H1 (cell line): ENCODE measurements around the gene RNFT2. TPM values are rescaled to one million over a fixed set of nuclear protein-coding genes. Genes with fewer than 3 reads are reported as not detected.

Experiments
- CTCF ChIA-PET: fragments of 300-600 bp; sonication (Branson Sonifier 250); formaldehyde crosslinking; loops from one replicate; lab custom pipeline; 2021; ENCODE audit not compliant: partially characterized antibody; lab: Charles Lee
- POLR2A ChIA-PET: fragments of 300-600 bp; sonication (Branson Sonifier 250); formaldehyde crosslinking; loops from one replicate; lab custom pipeline; 2021; ENCODE audit warnings: inconsistent platforms; ENCODE audit not compliant: partially characterized antibody; lab: Charles Lee
- DNase-seq, 2 experiments: peaks; one replicate each; pipeline versions ENCODE4 v3.0.0 to v3.0.0-alpha.2; 2010 to 2022; ENCODE audit warnings: low spot score in 2 of 2, low read depth in 1 of 2, mixed read lengths in 1 of 2
- FAIRE-seq: peaks from 2 replicates; lab custom pipeline; 2011; peaks lifted over from hg19 to GRCh38; lab: Jason Lieb, UNC
- H2AFZ ChIP-seq: 2 replicates; pipeline ENCODE4 v1.8.1; 2012; ENCODE audit warnings: low read length, inconsistent platforms
- H2AK5ac ChIP-seq: 2 replicates; pipeline ENCODE4 v1.6.1; 2013; ENCODE audit warnings: low read depth, low read length
- H2BK120ac ChIP-seq: replicated peaks from 2 replicates; pipeline ENCODE3; 2013; ENCODE audit warnings: low read depth, low read length, inconsistent platforms
- H2BK12ac ChIP-seq: 2 replicates; pipeline ENCODE4 v1.6.1; 2013; ENCODE audit warnings: low read depth, low read length
- H2BK15ac ChIP-seq: 2 replicates; pipeline ENCODE4 v1.6.1; 2013; ENCODE audit warnings: low read length
- H2BK20ac ChIP-seq: 2 replicates; pipeline ENCODE4 v1.6.1; 2013; ENCODE audit warnings: low read length
- H2BK5ac ChIP-seq: 2 replicates; pipeline ENCODE4 v1.6.1; 2013; ENCODE audit warnings: low read depth, low read length
- H3K14ac ChIP-seq: 2 replicates; pipeline ENCODE4 v1.6.1; 2013; ENCODE audit warnings: inconsistent platforms; ENCODE audit not compliant: insufficient read length
- H3K18ac ChIP-seq: 2 replicates; pipeline ENCODE4 v1.6.1; 2013; ENCODE audit warnings: low read length; ENCODE audit errors: extremely low read depth
- H3K23ac ChIP-seq: 2 replicates; pipeline ENCODE4 v1.6.1; 2013; ENCODE audit warnings: inconsistent platforms; ENCODE audit not compliant: insufficient read length
- H3K23me2 ChIP-seq: 2 replicates; pipeline ENCODE4 v1.6.1; 2013; ENCODE audit warnings: low read depth, low read length
- H3K27ac ChIP-seq: 2 replicates; pipeline ENCODE4 v1.6.1; 2011; ENCODE audit warnings: low read depth, low read length, inconsistent platforms
- H3K27me3 ChIP-seq, 4 experiments: replicated peaks in 1 of 4; 1 replicate in 1 of 4; 2 replicates in 3 of 4; pipeline versions ENCODE4 v1.6.1 to v1.8.1; 2011 to 2013; ENCODE audit warnings: low read length in 3 of 4, mild to moderate bottlenecking in 3 of 4, inconsistent platforms in 2 of 4, mixed read lengths in 2 of 4, moderate library complexity in 1 of 4; ENCODE audit not compliant: control insufficient read depth in 3 of 4, insufficient read depth in 3 of 4; ENCODE audit errors: extremely low read depth in 1 of 4
- H3K36me3 ChIP-seq, 4 experiments: 2 replicates each; pipeline versions ENCODE4 v1.6.1 to v1.8.1; 2011 to 2013; ENCODE audit warnings: mild to moderate bottlenecking in 4 of 4, low read length in 3 of 4, moderate library complexity in 2 of 4, control low read depth in 1 of 4, inconsistent platforms in 1 of 4; ENCODE audit not compliant: insufficient read depth in 4 of 4, control insufficient read depth in 2 of 4
- H3K4ac ChIP-seq: replicated peaks from 2 replicates; pipeline ENCODE3; 2013; ENCODE audit warnings: low read length, low read depth, mixed read lengths, inconsistent platforms; ENCODE audit not compliant: insufficient read length
- H3K4me1 ChIP-seq, 4 experiments: replicated peaks in 1 of 4; 1 replicate in 1 of 4; 2 replicates in 3 of 4; pipeline versions ENCODE4 v1.6.1 to v1.8.1; 2011 to 2013; ENCODE audit warnings: low read length in 3 of 4, inconsistent platforms in 2 of 4, mixed read lengths in 1 of 4; ENCODE audit not compliant: insufficient read depth in 4 of 4, control insufficient read depth in 3 of 4
- H3K4me2 ChIP-seq, 2 experiments: 2 replicates each; pipeline versions ENCODE4 v1.6.1 to v1.8.1; 2011 to 2013; ENCODE audit warnings: low read depth in 2 of 2, low read length in 2 of 2, control low read depth in 1 of 2, inconsistent platforms in 1 of 2, mild to moderate bottlenecking in 1 of 2; ENCODE audit not compliant: insufficient read depth in 1 of 2
- H3K4me3 ChIP-seq, 4 experiments: fragments of 200-600, 300-600 bp in 1 of 4; sonication (generic), shearing (Covaris generic), sonication (Bioruptor Twin) in 1 of 4; 2 replicates each; pipeline versions ENCODE4 v1.5.1 to v1.8.1; 2011 to 2016; ENCODE audit warnings: low read length in 4 of 4, low read depth in 3 of 4, control low read depth in 2 of 4, inconsistent platforms in 2 of 4, mild to moderate bottlenecking in 2 of 4, mixed read lengths in 1 of 4, moderate library complexity in 1 of 4; ENCODE audit not compliant: insufficient read depth in 2 of 4; ENCODE audit errors: extremely low read depth in 1 of 4
- H3K56ac ChIP-seq: replicated peaks from 2 replicates; pipeline ENCODE3; 2013; ENCODE audit warnings: low read depth, mild to moderate bottlenecking, mixed read lengths, low read length, inconsistent platforms; ENCODE audit not compliant: insufficient read length
- H3K79me1 ChIP-seq: 2 replicates; pipeline ENCODE4 v1.6.1; 2013; ENCODE audit warnings: low read depth, low read length, control low read depth
- H3K79me2 ChIP-seq, 2 experiments: 2 replicates each; pipeline versions ENCODE4 v1.6.1 to v1.8.1; 2012 to 2013; ENCODE audit warnings: low read length in 2 of 2, mild to moderate bottlenecking in 2 of 2, inconsistent platforms in 1 of 2; ENCODE audit not compliant: insufficient read depth in 2 of 2, control insufficient read depth in 1 of 2
- H3K9ac ChIP-seq, 4 experiments: replicated peaks in 1 of 4; 1 replicate in 1 of 4; 2 replicates in 3 of 4; pipeline versions ENCODE4 v1.6.1 to v1.8.1; 2011 to 2013; ENCODE audit warnings: low read depth in 3 of 4, low read length in 3 of 4, control low read depth in 2 of 4, mild to moderate bottlenecking in 2 of 4, moderate library complexity in 2 of 4, inconsistent platforms in 1 of 4; ENCODE audit errors: extremely low read depth in 1 of 4
- H3K9me3 ChIP-seq, 2 experiments: 2 replicates each; pipeline versions ENCODE4 v1.6.1 to v1.8.1; 2012 to 2013; ENCODE audit warnings: mild to moderate bottlenecking in 2 of 2, moderate library complexity in 2 of 2, control low read depth in 1 of 2, inconsistent platforms in 1 of 2, low read depth in 1 of 2, low read length in 1 of 2, mixed read lengths in 1 of 2; ENCODE audit not compliant: insufficient read depth in 2 of 2
- H4K20me1 ChIP-seq, 2 experiments: replicated peaks in 1 of 2; 2 replicates each; pipeline versions ENCODE3 to v1.8.1; 2011 to 2013; ENCODE audit warnings: inconsistent platforms in 2 of 2, low read length in 2 of 2, mild to moderate bottlenecking in 1 of 2; ENCODE audit not compliant: insufficient read depth in 2 of 2, control insufficient read depth in 1 of 2
- H4K5ac ChIP-seq: 2 replicates; pipeline ENCODE4 v1.6.1; 2013; ENCODE audit warnings: low read length, low read depth, mixed read lengths, inconsistent platforms; ENCODE audit not compliant: insufficient read length
- H4K8ac ChIP-seq: 2 replicates; pipeline ENCODE4 v1.8.0; 2013; ENCODE audit warnings: mild to moderate bottlenecking, moderate library complexity, low read length, inconsistent platforms; ENCODE audit not compliant: insufficient read depth; ENCODE audit errors: extremely low read depth
- H4K91ac ChIP-seq: replicated peaks from 2 replicates; pipeline ENCODE3; 2013; ENCODE audit warnings: low read length, mixed read lengths, inconsistent platforms; ENCODE audit not compliant: insufficient read length
- ATF3 ChIP-seq: IDR thresholded peaks from 2 replicates; pipeline ENCODE4 v1.6.1; 2011; ENCODE audit warnings: low read depth, mild to moderate bottlenecking, low read length; ENCODE audit not compliant: insufficient read depth
- CBX5 ChIP-seq: fragments of 300-800, 300-1000 bp; sonication (generic); IDR thresholded peaks from 2 replicates; pipeline ENCODE4 v1.7.1; 2016; ENCODE audit warnings: antibody characterized with exemption, low read length, low read depth
- CHD2 ChIP-seq: IDR thresholded peaks from 2 replicates; pipeline ENCODE4 v1.6.1; 2012; ENCODE audit warnings: low read length, improper control_type of control experiment
- GABPA ChIP-seq: IDR thresholded peaks from 2 replicates; pipeline ENCODE4 v1.6.1; 2011; ENCODE audit warnings: mild to moderate bottlenecking, low read length, moderate library complexity, borderline replicate concordance; ENCODE audit not compliant: insufficient read depth
- JUND ChIP-seq: IDR thresholded peaks from 2 replicates; pipeline ENCODE4 v1.6.1; 2011; ENCODE audit warnings: mild to moderate bottlenecking, improper control_type of control experiment, low read length
- NRF1 ChIP-seq: IDR thresholded peaks from 2 replicates; pipeline ENCODE4 v1.6.1; 2011; ENCODE audit warnings: mild to moderate bottlenecking, low read depth, low read length, improper control_type of control experiment
- SP1 ChIP-seq: IDR thresholded peaks from 2 replicates; pipeline ENCODE4 v1.6.1; 2011; ENCODE audit warnings: low read depth, low read length
- TAF7 ChIP-seq: optimal IDR thresholded peaks from 2 replicates; pipeline ENCODE3; 2011; ENCODE audit warnings: low read depth, mild to moderate bottlenecking, inconsistent platforms, low read length, moderate library complexity, borderline replicate concordance
- YY1 ChIP-seq: IDR thresholded peaks from 2 replicates; pipeline ENCODE4 v1.6.1; 2011; ENCODE audit warnings: low read depth, mild to moderate bottlenecking, low read length
- WGBS, 2 experiments: shearing (Covaris generic) in 1 of 2; methylation state at CpG; one replicate each; pipeline versions ENCODE4 v1.1.6 to v1.1.7; 2013 to 2015; ENCODE audit warnings: low lambda C conversion rate in 2 of 2, mixed read lengths in 2 of 2, inconsistent platforms in 1 of 2, low coverage in 1 of 2, missing lambda C conversion rate in 1 of 2; ENCODE audit not compliant: insufficient replicate concordance in 2 of 2, insufficient coverage in 1 of 2, insufficient read length in 1 of 2; ENCODE audit errors: extremely low coverage in 1 of 2, missing lambda C conversion rate in 1 of 2; 5-methylcytosine and 5-hydroxymethylcytosine counted together
- polyA plus RNA-seq, 7 experiments: library from polyadenylated mRNA; depleted of rRNA in 3 of 7; stranded (reverse) in 5 of 7; unstranded in 2 of 7; fragments of >200 nt in 5 of 7; fragments of 200-250 nt in 2 of 7; gene quantifications; 1 replicate in 5 of 7; 2 replicates in 1 of 7; 4 replicates in 1 of 7; pipeline versions ENCODE4 v1.2.1 to v1.2.3, GENCODE V29; 2011 to 2013; ENCODE audit warnings: missing spikeins in 2 of 7, mixed read lengths in 2 of 7
- total RNA-seq: library from RNA; stranded (reverse); fragmentation: NEBNext Ultra II Directional; extraction: Animal tissue kit (Norgen Biotek cat#: 25700); gene quantifications from 2 replicates; pipeline ENCODE4 v1.2.1, GENCODE V29; 2021

RNFT2 gene
- total and polyA plus RNA-seq, 2 of the 8 experiments (the other 6 are each of a cell fraction or from before 2014, with no cell fraction given) = 14.2 to 33.1 TPM

- Histone ChIP-seq H2BK120ac (no peak overlapping the region), H3K27me3 (peaks cover 0 to 10% (median 6%) of the 10 kb centered on the region in 4 experiments; a peak in 6 of 7 replicates), H3K23me2 (0 out of 2 replicates have a peak, but pooled peaks cover 5% of the 10 kb centered on the region), H2BK20ac (no peak overlapping the region), H3K79me2 (no peaks in the 10 kb centered on the region), H3K4ac (no peak overlapping the region), H3K27ac (no peak overlapping the region), H3K14ac (no peak overlapping the region), H3K4me1 (peaks cover 0 to 10% (median 4%) of the 10 kb centered on the region in 4 experiments; a peak in 5 of 7 replicates), H3K36me3 (no peaks in the 10 kb centered on the region), H2AFZ (no peak overlapping the region), H2AK5ac (no peak overlapping the region), H3K9me3 (no peaks in the 10 kb centered on the region), H4K8ac (no peak overlapping the region), H2BK5ac (no peak overlapping the region), H2BK15ac (no peak overlapping the region), H3K23ac (no peak overlapping the region), H3K9ac (no peak overlapping the region), H4K20me1 (no peaks in the 10 kb centered on the region), H3K4me3 (no peak overlapping the region), H4K5ac (no peak overlapping the region), H3K79me1 (no peaks in the 10 kb centered on the region), H3K4me2 (no peak overlapping the region), H4K91ac (no peak overlapping the region), H3K56ac (no peak overlapping the region), H3K18ac (no peak overlapping the region), H2BK12ac (no peak overlapping the region)
- no peak for DNase-seq
- no peak for FAIRE-seq
- CTCF ChIA-PET = interaction anchor here (0.7 to 1.4 kb wide), 3 partner anchors 8 to 460 kb away, joined by 3 to 4 read pairs (median 3); no protein-coding TSS in a partner anchor
- 93% methylated on average over 2 of the region's 3 CpGs; no CpG with 5 or more reads in 1 of the 2 experiments for WGBS, 2 experiments
- POLR2A ChIA-PET = no interaction called here
- TF ChIP-seq GABPA (no peak), YY1 (no peak), TAF7 (no peak), JUND (no peak), NRF1 (no peak), ATF3 (no peak), CBX5 (no peak), SP1 (no peak), CHD2 (no peak)
Observed at GRCh38 chr12:116695464-116695725, 42.7 kb upstream of the RNFT2 start.
